ENCODE measurements around the gene LY86.

DNA sequence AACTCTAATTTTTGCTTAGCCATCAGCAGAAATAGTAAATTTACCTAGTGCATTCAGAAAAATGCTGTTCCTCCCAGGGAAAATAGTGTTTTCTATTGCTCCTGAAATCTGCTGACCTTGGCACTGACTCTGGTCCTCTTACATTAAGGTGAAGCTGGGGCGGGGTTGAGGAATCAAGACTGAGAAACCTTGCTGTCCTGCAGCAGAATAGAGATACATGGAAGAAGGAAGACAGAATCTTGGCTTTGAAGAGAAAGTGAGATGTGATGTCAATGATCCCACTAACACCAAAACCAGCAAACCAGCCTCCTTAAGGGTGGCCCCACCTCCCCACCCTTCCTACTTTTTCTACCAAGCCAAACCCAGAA is 840 bp upstream of the LY86 start:
- TF ChIP-seq YY1 (IDR thresholded peaks at IDR 0.05; ENCODE audit: low read depth): no peak
- TF ChIP-seq NFIC (IDR thresholded peaks at IDR 0.05; ENCODE audit: borderline replicate concordance): no peak
- TF ChIP-seq EZH2phosphoT487 (IDR thresholded peaks at IDR 0.05; ENCODE audit: borderline replicate concordance, low read depth): no peak
- TF ChIP-seq, protein P1, sequence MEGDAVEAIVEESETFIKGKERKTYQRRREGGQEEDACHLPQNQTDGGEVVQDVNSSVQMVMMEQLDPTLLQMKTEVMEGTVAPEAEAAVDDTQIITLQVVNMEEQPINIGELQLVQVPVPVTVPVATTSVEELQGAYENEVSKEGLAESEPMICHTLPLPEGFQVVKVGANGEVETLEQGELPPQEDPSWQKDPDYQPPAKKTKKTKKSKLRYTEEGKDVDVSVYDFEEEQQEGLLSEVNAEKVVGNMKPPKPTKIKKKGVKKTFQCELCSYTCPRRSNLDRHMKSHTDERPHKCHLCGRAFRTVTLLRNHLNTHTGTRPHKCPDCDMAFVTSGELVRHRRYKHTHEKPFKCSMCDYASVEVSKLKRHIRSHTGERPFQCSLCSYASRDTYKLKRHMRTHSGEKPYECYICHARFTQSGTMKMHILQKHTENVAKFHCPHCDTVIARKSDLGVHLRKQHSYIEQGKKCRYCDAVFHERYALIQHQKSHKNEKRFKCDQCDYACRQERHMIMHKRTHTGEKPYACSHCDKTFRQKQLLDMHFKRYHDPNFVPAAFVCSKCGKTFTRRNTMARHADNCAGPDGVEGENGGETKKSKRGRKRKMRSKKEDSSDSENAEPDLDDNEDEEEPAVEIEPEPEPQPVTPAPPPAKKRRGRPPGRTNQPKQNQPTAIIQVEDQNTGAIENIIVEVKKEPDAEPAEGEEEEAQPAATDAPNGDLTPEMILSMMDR (IDR thresholded peaks at IDR 0.05): no peak
- no peak for TF ChIP-seq SIN3A (IDR thresholded peaks at IDR 0.05; ENCODE audit: borderline replicate concordance, low read depth, low read length)
- no peak for TF ChIP-seq POLR2AphosphoS5 (IDR thresholded peaks at IDR 0.05; ENCODE audit: low read depth, low read length)
- TF ChIP-seq RFX5 (IDR thresholded peaks at IDR 0.05; ENCODE audit: low read length): no peak
- TF ChIP-seq NRF1 (IDR thresholded peaks at IDR 0.05; ENCODE audit: low read depth, low read length): no peak
